Body of pancreas (tissue), 4 donors: Measurements from ENCODE around the gene PIK3CD.

Source experiments
- CTCF ChIP-seq, 7 experiments: fragments of 450-650 bp in 4 of 7; fragments of 200-600 bp in 3 of 7; sonication (generic) in 3 of 7; IDR thresholded peaks; one replicate each; pipeline ENCODE4 v1.5.1; 2016 to 2019; ENCODE audit warnings: antibody characterized with exemption in 7 of 7
- POLR2A ChIP-seq, 3 donors: fragments of 450-650 bp; IDR thresholded peaks; one replicate each; pipeline ENCODE4 v1.6.1; 2016; ENCODE audit warnings: antibody characterized with exemption in 3 of 3, mild to moderate bottlenecking in 2 of 3

- TF ChIP-seq CTCF (IDR thresholded peaks at IDR 0.05) (no peak), POLR2A (IDR thresholded peaks at IDR 0.05) (no peak)
These were observed 62.8 kb downstream of the PIK3CD start for GRCh38 chr1:9714257-9714718.
